ENCODE measurements around the gene DALRD3.

DALRD3 gene

DNA sequence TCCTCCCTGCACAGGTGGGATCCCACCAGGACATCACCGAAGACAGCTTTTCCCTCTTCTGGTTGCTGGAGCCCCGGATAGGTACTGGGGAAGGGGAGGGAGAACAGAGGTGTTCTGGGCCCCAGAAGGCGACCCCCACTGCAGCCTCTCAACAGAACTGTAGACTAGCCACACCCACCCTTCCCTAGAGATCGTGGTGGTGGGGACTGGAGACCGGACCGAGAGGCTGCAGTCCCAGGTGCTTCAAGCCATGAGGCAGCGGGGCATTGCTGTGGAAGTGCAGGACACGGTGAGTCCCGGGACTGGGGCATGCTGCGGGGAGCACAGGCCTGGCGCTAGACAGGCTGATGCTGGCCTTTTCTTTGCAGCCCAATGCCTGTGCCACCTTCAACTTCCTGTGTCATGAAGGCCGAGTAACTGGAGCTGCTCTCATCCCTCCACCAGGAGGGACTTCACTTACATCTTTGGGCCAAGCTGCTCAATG lies 4.3 kb upstream of the DALRD3 start:
- H3K27ac ChIP-seq (ENCODE audit: extremely low read depth, low read depth, low read length): peak overlapping the region; percentile 93
- H3K36me3 ChIP-seq (ENCODE audit: control insufficient read depth in 2 of 2, insufficient read depth in 1 of 2, low read length in 2 of 2): peaks cover 0 to 50% of the 10 kb centered on the region in 2 experiments; a peak in 2 of 3 replicates
- ChIA-PET CTCF (interaction anchor here (1.2 to 2.1 kb wide), 5 partner anchors 10 to 71 kb away, joined by 5 to 13 read pairs (median 11); partner anchors contain the start of genes P4HTM, QRICH1 and WDR6), POLR2A (interaction anchor here (1.3 to 10.4 kb wide), 5 partner anchors 15 to 336 kb away, joined by 4 to 141 read pairs (median 29); partner anchors contain the start of genes P4HTM, QRICH1 and WDR6)
- H3K4me1 ChIP-seq (ENCODE audit: control insufficient read depth, insufficient read depth, low read length): no peaks in the 10 kb centered on the region
- H3K9me3 ChIP-seq (ENCODE audit: control insufficient read depth, insufficient read depth, low read depth, low read length): no peaks in the 10 kb centered on the region
- peak overlapping the region; percentile 92 for H3K4me3 ChIP-seq (ENCODE audit: low read depth, low read length)
- TF ChIP-seq ZNF664 (tag by site-specific recombination; IDR thresholded peaks at IDR 0.05): no peak
- TF ChIP-seq ZNF548 (tag by site-specific recombination; IDR thresholded peaks at IDR 0.05): no peak
- TF ChIP-seq ZNF555 (tag by site-specific recombination; conservative IDR thresholded peaks at IDR 0.05): no peak
- no peak for TF ChIP-seq ZNF26 (tag by site-specific recombination; IDR thresholded peaks at IDR 0.05)
- no peak for TF ChIP-seq ZNF639 (tag by site-specific recombination; IDR thresholded peaks at IDR 0.05)
- TF ChIP-seq, protein P1, sequence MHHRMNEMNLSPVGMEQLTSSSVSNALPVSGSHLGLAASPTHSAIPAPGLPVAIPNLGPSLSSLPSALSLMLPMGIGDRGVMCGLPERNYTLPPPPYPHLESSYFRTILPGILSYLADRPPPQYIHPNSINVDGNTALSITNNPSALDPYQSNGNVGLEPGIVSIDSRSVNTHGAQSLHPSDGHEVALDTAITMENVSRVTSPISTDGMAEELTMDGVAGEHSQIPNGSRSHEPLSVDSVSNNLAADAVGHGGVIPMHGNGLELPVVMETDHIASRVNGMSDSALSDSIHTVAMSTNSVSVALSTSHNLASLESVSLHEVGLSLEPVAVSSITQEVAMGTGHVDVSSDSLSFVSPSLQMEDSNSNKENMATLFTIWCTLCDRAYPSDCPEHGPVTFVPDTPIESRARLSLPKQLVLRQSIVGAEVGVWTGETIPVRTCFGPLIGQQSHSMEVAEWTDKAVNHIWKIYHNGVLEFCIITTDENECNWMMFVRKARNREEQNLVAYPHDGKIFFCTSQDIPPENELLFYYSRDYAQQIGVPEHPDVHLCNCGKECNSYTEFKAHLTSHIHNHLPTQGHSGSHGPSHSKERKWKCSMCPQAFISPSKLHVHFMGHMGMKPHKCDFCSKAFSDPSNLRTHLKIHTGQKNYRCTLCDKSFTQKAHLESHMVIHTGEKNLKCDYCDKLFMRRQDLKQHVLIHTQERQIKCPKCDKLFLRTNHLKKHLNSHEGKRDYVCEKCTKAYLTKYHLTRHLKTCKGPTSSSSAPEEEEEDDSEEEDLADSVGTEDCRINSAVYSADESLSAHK (tag by site-specific recombination; IDR thresholded peaks at IDR 0.05): no peak
- TF ChIP-seq ZNF155 (tag by site-specific recombination; IDR thresholded peaks at IDR 0.05): no peak
- no peak for TF ChIP-seq ZNF211 (tag by site-specific recombination; IDR thresholded peaks at IDR 0.05; ENCODE audit: low read depth)
- TF ChIP-seq, protein P2, sequence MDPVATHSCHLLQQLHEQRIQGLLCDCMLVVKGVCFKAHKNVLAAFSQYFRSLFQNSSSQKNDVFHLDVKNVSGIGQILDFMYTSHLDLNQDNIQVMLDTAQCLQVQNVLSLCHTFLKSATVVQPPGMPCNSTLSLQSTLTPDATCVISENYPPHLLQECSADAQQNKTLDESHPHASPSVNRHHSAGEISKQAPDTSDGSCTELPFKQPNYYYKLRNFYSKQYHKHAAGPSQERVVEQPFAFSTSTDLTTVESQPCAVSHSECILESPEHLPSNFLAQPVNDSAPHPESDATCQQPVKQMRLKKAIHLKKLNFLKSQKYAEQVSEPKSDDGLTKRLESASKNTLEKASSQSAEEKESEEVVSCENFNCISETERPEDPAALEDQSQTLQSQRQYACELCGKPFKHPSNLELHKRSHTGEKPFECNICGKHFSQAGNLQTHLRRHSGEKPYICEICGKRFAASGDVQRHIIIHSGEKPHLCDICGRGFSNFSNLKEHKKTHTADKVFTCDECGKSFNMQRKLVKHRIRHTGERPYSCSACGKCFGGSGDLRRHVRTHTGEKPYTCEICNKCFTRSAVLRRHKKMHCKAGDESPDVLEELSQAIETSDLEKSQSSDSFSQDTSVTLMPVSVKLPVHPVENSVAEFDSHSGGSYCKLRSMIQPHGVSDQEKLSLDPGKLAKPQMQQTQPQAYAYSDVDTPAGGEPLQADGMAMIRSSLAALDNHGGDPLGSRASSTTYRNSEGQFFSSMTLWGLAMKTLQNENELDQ (tag by site-specific recombination; IDR thresholded peaks at IDR 0.05; ENCODE audit: low read depth): no peak
- TF ChIP-seq ZNF561 (tag by site-specific recombination; IDR thresholded peaks at IDR 0.05; ENCODE audit: borderline replicate concordance): no peak
- peak; percentile 63 for TF ChIP-seq ZBTB17 (tag by site-specific recombination; IDR thresholded peaks at IDR 0.05)
- TF ChIP-seq WT1 (tag by site-specific recombination; IDR thresholded peaks at IDR 0.05): no peak
- TF ChIP-seq KLF9 (tag by site-specific recombination; IDR thresholded peaks at IDR 0.05; ENCODE audit: low read depth): peak; percentile 75
- TF ChIP-seq ZNF114 (tag by site-specific recombination; IDR thresholded peaks at IDR 0.05): no peak
- no peak for TF ChIP-seq ZFP41 (tag by site-specific recombination; IDR thresholded peaks at IDR 0.05; ENCODE audit: borderline replicate concordance)
- no peak for TF ChIP-seq ZNF16 (tag by site-specific recombination; IDR thresholded peaks at IDR 0.05; ENCODE audit: low read depth)
- TF ChIP-seq ZNF423 (tag by site-specific recombination; IDR thresholded peaks at IDR 0.05): no peak
- no peak for TF ChIP-seq TSHZ1 (tag by site-specific recombination; IDR thresholded peaks at IDR 0.05; ENCODE audit: borderline replicate concordance)
- TF ChIP-seq SP7 (tag by site-specific recombination; IDR thresholded peaks at IDR 0.05): no peak
- no peak for TF ChIP-seq RBAK (tag by site-specific recombination; IDR thresholded peaks at IDR 0.05)
- TF ChIP-seq ZNF707 (tag by site-specific recombination; IDR thresholded peaks at IDR 0.05): no peak
- no peak for TF ChIP-seq ZNF248 (tag by site-specific recombination; IDR thresholded peaks at IDR 0.05)
- TF ChIP-seq ZBTB11 (tag by site-specific recombination; conservative IDR thresholded peaks at IDR 0.05; ENCODE audit: low read depth): no peak
- TF ChIP-seq ZNF600 (tag by site-specific recombination; IDR thresholded peaks at IDR 0.05): peak; percentile 58; the same call in 1 of the 2 replicates

Data from HEK293 (cell line).